ACC112 (cell line): ENCODE measurements around the gene USF2.
"Not testable (repeated sequence)": the region's sequence is repeated elsewhere in the genome, so short reads cannot be mapped to it uniquely, and the experiment has no call there.

Experiments
- H2AFZ ChIP-seq: fragments of 200-600 bp; sonication (generic); one replicate; pipeline ENCODE4 v1.6.0; 2017; ENCODE audit warnings: antibody characterized with exemption, low read length; ENCODE audit not compliant: unreplicated experiment
- H3K27ac ChIP-seq: fragments of 200-600 bp; sonication (generic); 2 replicates; pipeline ENCODE4 v1.5.1; 2014; ENCODE audit warnings: low read depth, mild to moderate bottlenecking, antibody characterized with exemption, low read length, moderate library complexity
- H3K27me3 ChIP-seq: fragments of 200-600 bp; sonication (generic); 2 replicates; pipeline ENCODE4 v1.6.1; 2014; ENCODE audit warnings: mild to moderate bottlenecking, antibody characterized with exemption, low read length, moderate library complexity, mixed read lengths; ENCODE audit not compliant: insufficient read depth
- H3K36me3 ChIP-seq: fragments of 200-600 bp; sonication (generic); 2 replicates; pipeline ENCODE4 v1.6.1; 2016; ENCODE audit warnings: mild to moderate bottlenecking, antibody characterized with exemption, low read length, moderate library complexity, mixed read lengths; ENCODE audit not compliant: insufficient read depth
- H3K4me1 ChIP-seq: fragments of 200-600 bp; sonication (generic); one replicate; pipeline ENCODE4 v1.6.1; 2016; ENCODE audit warnings: low read length, mixed read lengths; ENCODE audit not compliant: insufficient read depth, unreplicated experiment, control insufficient read depth
- H3K4me3 ChIP-seq: fragments of 200-600 bp; sonication (generic); 2 replicates; pipeline ENCODE4 v1.5.1; 2014; ENCODE audit warnings: mild to moderate bottlenecking, low read depth, low read length
- H3K79me2 ChIP-seq: fragments of 200-600 bp; sonication (generic); one replicate; pipeline ENCODE4 v1.6.0; 2016; ENCODE audit warnings: low read length; ENCODE audit not compliant: control insufficient read depth, unreplicated experiment, insufficient read depth

Gene USF2

GRCh38 chr19:35226748-35227147 lies 42.0 kb upstream of the USF2 start:
- Histone ChIP-seq H3K79me2 (no peaks in the 10 kb centered on the region), H3K36me3 (no peaks in the 10 kb centered on the region), H3K4me3 (no peak overlapping the region), H3K4me1 (no peaks in the 10 kb centered on the region), H2AFZ (no peak overlapping the region), H3K27me3 (peaks cover 13% of the 10 kb centered on the region; the same call in 1 of the 2 replicates), H3K27ac (no peak overlapping the region)

DNA sequence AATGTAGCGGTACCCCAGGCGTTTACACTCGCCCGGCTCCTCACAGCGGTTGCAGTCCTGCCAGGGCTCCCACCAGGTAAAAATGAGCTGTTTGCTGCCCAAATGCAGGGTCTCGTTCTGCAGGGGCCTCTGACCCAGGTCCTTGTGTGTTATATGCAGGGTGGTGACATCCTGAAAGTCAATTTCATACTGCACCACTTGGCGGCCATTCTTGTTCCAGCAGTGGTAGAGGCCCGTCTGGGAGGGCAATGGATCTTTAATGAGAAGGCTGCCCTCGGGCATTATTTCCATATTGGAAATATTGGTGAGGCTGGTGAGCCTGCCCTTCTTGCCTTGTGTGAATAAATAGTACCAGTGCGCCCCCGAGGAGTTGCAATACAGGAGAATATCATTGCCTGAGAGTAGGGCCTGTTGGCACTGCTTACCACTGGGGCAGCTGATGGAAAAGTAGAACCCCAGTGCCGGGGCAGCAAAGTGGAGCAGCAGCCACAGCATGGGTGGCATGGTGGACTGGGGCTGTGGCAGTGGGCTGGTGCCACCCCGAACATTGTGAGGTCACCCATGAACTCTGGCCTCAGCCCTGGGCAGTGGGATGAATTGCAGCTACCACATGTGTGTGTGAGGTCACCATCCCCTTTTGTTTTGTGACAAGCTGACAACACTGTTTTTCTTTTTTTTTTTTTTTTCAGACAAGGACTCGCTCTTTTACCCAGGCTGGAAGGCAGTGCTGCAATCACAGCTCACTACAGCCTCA lies 40.4 kb upstream of the USF2 start, which contains the start of gene FAM187B:
FAM187B (minus strand) TSS at position 563 of the 754 bp plus-strand sequence; CDS start at position 504, 59 bp downstream.
- H3K36me3 ChIP-seq, result no peaks in the 10 kb centered on the region
- no peak within 1 kb of the TSS for H3K27ac ChIP-seq
- no peaks in the 10 kb centered on the region for H3K79me2 ChIP-seq
- H2AFZ ChIP-seq, result no peak within 1 kb of the TSS
- no peak within 1 kb of the TSS for H3K4me3 ChIP-seq
- H3K27me3 ChIP-seq, result peaks cover 13% of the 10 kb centered on the region; the same call in 1 of the 2 replicates
- H3K4me1 ChIP-seq, result no peaks in the 10 kb centered on the region

- Histone ChIP-seq H3K36me3 (no peaks in the 10 kb centered on the region), H3K27me3 (peaks cover 13% of the 10 kb centered on the region; the same call in 1 of the 2 replicates), H3K79me2 (no peaks in the 10 kb centered on the region), H3K4me1 (no peaks in the 10 kb centered on the region), H3K4me3 (no peak overlapping the region), H2AFZ (no peak overlapping the region), H3K27ac (no peak overlapping the region)
Measured at GRCh38 chr19:35229601-35230000, 39.2 kb upstream of the USF2 start.

- no peak overlapping the region for H3K4me3 ChIP-seq
- peaks cover 11% of the 10 kb centered on the region; the same call in 1 of the 2 replicates for H3K27me3 ChIP-seq
- H3K79me2 ChIP-seq, result no peaks in the 10 kb centered on the region
- no peaks in the 10 kb centered on the region for H3K4me1 ChIP-seq
- H3K27ac ChIP-seq, result no peak overlapping the region
- no peak overlapping the region for H2AFZ ChIP-seq
- H3K36me3 ChIP-seq, result no peaks in the 10 kb centered on the region
Measured at GRCh38 chr19:35231956-35232645, 36.7 kb upstream of the USF2 start.

DNA sequence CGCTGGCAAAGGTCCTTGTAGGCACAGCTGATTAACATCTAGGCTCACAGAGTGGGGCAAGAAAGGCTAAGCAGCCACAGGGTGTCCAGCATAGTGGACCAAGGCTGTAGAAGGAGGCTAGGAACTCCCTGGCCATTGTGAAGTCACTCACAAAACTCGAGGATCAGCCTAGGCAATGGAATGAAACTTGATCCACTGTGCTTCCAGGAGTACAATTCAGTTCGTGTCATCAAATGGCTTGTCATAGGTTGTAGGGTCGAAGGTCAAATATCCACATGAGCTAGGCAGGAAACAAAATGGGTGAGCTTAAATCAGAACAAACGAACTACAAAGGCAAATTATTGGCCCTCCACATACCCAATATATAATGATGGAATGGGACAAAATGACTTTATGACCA lies 35.9 kb upstream of the USF2 start:
- Histone ChIP-seq H3K27me3 (peaks cover 12% of the 10 kb centered on the region; the same call in 1 of the 2 replicates), H3K79me2 (no peaks in the 10 kb centered on the region), H3K4me1 (no peaks in the 10 kb centered on the region), H3K36me3 (no peaks in the 10 kb centered on the region), H2AFZ (no peak overlapping the region), H3K4me3 (no peak overlapping the region), H3K27ac (no peak overlapping the region)

DNA sequence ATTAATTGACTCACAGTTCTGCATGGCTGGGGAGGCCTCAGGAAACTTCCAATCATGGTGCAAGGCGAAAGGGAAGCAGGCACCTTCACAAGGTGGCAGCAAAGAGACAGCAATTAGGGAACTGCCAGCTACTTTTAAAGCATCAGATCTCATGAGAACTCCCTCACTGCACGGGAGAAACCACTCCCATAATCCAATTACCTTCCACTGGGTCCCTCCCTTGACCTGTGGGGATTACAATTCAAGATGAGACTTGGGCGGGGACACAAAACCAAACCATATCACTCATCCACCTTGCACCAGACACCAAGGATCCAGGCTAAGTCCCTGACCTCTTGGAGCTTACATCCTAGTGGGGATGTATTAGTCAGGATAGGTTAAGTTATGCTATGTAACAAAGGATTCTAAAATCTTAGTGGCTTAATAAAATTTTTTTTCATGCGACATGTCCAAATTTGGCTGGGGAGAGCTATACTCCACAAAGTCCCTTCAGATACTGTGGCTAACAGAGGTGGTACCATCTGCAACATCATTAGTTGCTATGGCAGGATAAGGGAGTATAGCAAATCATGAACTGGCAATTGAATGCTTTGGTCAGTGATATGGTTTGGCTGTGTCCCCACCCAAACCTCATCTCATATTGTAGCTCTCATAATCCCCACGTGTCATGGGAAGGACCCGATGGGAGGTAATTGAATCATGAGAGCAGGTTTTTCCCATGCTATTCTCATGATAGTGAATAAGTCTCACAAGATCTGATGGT lies 31.9 kb upstream of the USF2 start:
- Histone ChIP-seq H3K79me2 (no peaks in the 10 kb centered on the region), H3K27ac (no peak overlapping the region), H3K36me3 (no peaks in the 10 kb centered on the region), H2AFZ (no peak overlapping the region), H3K27me3 (peaks cover 38% of the 10 kb centered on the region), H3K4me3 (no peak overlapping the region), H3K4me1 (no peaks in the 10 kb centered on the region)

DNA sequence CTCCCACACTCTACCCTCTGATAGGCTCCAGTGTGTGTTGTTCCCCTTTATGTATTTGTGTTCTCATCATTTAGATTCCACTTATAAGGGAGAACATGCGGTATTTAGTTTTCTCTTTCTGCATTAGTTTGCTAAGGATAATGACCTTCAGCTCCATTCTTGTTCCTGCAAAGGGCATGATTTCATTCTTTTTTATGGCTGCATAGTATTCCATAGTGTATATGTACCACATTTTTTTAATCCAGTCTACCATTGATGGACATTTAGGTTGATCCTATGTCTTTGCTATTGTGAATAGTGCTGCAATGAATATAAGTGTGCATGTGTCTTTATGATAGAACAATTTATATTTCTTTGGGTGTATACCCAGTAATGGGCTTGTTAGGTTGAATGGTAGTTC lies 29.2 kb upstream of the USF2 start:
- not testable (repeated sequence) for H3K4me1 ChIP-seq, H3K79me2 ChIP-seq, H3K4me3 ChIP-seq, H3K36me3 ChIP-seq, H3K27ac ChIP-seq, H2AFZ ChIP-seq
- H3K27me3 ChIP-seq, result peaks cover 55% of the 10 kb centered on the region

DNA sequence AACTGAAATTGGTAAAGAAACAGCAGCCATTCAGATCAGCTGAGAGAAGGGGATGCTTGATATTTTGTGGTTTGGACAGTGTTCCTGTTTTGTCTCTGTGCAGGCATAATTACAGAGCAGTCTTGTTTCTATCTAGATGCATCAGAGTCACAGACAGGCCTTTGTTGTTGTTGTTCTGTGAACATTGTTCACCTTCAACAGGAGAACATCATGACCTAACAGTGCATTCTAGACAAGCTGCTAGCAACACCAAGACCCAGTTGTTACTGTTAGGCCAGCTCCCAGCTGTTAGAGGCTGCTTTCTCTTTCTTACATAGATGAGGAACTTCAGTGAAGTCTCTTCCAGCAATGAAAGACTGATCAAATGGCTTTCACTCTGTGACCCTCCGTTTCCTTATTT lies 28.4 kb upstream of the USF2 start:
- Histone ChIP-seq H2AFZ (no peak overlapping the region), H3K4me3 (no peak overlapping the region), H3K79me2 (no peaks in the 10 kb centered on the region), H3K27ac (no peak overlapping the region), H3K4me1 (no peaks in the 10 kb centered on the region), H3K36me3 (no peaks in the 10 kb centered on the region), H3K27me3 (peaks cover 55% of the 10 kb centered on the region)

DNA sequence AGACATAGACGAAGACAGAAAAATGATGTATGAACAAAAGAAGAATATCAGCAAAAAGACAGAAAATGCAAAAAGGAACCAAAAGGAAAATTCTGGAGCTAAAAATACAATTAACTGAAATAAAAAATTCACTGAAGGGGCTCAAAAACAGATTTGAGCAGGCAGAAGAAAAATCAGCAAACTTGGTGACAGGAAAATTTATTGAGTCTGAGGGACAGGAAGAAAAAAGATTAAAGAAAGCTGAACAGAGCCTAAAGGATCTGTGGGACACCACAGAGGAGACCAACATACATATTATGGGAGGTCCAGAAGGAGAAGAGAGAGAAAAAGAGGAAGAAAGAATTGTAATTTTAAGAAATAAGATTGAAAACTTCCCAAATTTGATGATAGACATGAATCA lies 27.3 kb upstream of the USF2 start:
- H3K27me3 ChIP-seq, result peaks cover 65% of the 10 kb centered on the region
- H3K79me2 ChIP-seq, result no peaks in the 10 kb centered on the region
- H3K4me3 ChIP-seq, result no peak overlapping the region
- no peak overlapping the region for H2AFZ ChIP-seq
- no peak overlapping the region for H3K27ac ChIP-seq
- no peaks in the 10 kb centered on the region for H3K36me3 ChIP-seq
- H3K4me1 ChIP-seq, result no peaks in the 10 kb centered on the region

- H2AFZ ChIP-seq, result no peak overlapping the region
- no peaks in the 10 kb centered on the region for H3K36me3 ChIP-seq
- H3K27ac ChIP-seq, result no peak overlapping the region
Measured at GRCh38 chr19:35246466-35247092, 22.2 kb upstream of the USF2 start.

More at GRCh38 chr19:35246466-35247092, 22.2 kb upstream of the USF2 start:
- no peaks in the 10 kb centered on the region for H3K4me1 ChIP-seq
- H3K79me2 ChIP-seq, result no peaks in the 10 kb centered on the region
- peaks cover 75% of the 10 kb centered on the region for H3K27me3 ChIP-seq
- H3K4me3 ChIP-seq, result no peak overlapping the region
